Panc1 (cell line): Measurements from ENCODE around the gene MAP2K5. TPM values are rescaled to one million over a fixed set of nuclear protein-coding genes. Genes with fewer than 3 reads are reported as not detected.

ENCODE experiments used
- ATAC-seq: fragments of 200-7000 bp; cut with Tn5 transposase; 2 replicates; pipeline ENCODE4 v1.9.1; 2020; ENCODE audit warnings: mild to moderate bottlenecking, moderate library complexity
- BruUV-seq: library from RNA; stranded (reverse); fragments of 400-500 nt; replicated peaks from 2 replicates; lab custom pipeline; 2021; lab: Mats Ljungman, UMichigan
- CTCF ChIA-PET: fragments of 300-600 bp; sonication (Branson Sonifier 250); formaldehyde crosslinking; loops from one replicate; lab custom pipeline; 2022; ENCODE audit warnings: antibody characterized with exemption; lab: Charles Lee
- POLR2A ChIA-PET: fragments of 300-600 bp; sonication (Branson Sonifier 250); formaldehyde crosslinking; loops from one replicate; lab custom pipeline; 2022; ENCODE audit warnings: antibody characterized with exemption; lab: Charles Lee
- DNase-seq: peaks from one replicate; pipeline ENCODE4 v3.0.0-alpha.2; 2010; ENCODE audit warnings: low read depth, low spot score
- H3K27ac ChIP-seq: 2 replicates; pipeline ENCODE4 v1.5.1; 2011; ENCODE audit warnings: mild to moderate bottlenecking, low read length, inconsistent platforms
- H3K27me3 ChIP-seq: fragments of 200-500 bp; sonication (Bioruptor generic); 2 replicates; pipeline ENCODE4 v1.6.0; 2014; ENCODE audit warnings: low read length, inconsistent platforms; ENCODE audit not compliant: control insufficient read depth, insufficient read depth
- H3K36me3 ChIP-seq: fragments of 200-500 bp; sonication (Bioruptor generic); 2 replicates; pipeline ENCODE4 v1.5.1; 2014; ENCODE audit warnings: inconsistent platforms, mild to moderate bottlenecking, low read length, moderate library complexity; ENCODE audit not compliant: control insufficient read depth, insufficient read depth
- H3K4me1 ChIP-seq: 2 replicates; pipeline ENCODE4 v1.5.1; 2011; ENCODE audit warnings: inconsistent platforms, mild to moderate bottlenecking, low read length, moderate library complexity; ENCODE audit not compliant: control insufficient read depth, insufficient read depth
- H3K4me3 ChIP-seq, 2 experiments: 2 replicates each; pipeline ENCODE4 v1.5.1; 2011 to 2012; ENCODE audit warnings: low read depth in 2 of 2, low read length in 2 of 2, mild to moderate bottlenecking in 2 of 2, inconsistent platforms in 1 of 2, moderate library complexity in 1 of 2
- H3K9me3 ChIP-seq: fragments of 200-500 bp; sonication (Bioruptor generic); 2 replicates; pipeline ENCODE4 v1.5.1; 2014; ENCODE audit warnings: low read depth, mild to moderate bottlenecking, inconsistent platforms, low read length, moderate library complexity; ENCODE audit not compliant: control insufficient read depth, insufficient read depth
- CTCF ChIP-seq: fragments of 450-650 bp; IDR thresholded peaks from 2 replicates; pipeline ENCODE4 v1.5.1; 2017; ENCODE audit warnings: mild to moderate bottlenecking
- POLR2AphosphoS5 ChIP-seq: IDR thresholded peaks from 2 replicates; pipeline ENCODE4 v1.6.1; 2012; ENCODE audit warnings: mild to moderate bottlenecking, low read depth, low read length, moderate library complexity
- REST ChIP-seq, 2 experiments: IDR thresholded peaks; 2 replicates each; pipeline ENCODE4 v1.6.1; 2011 to 2012; ENCODE audit warnings: low read depth in 2 of 2, control low read depth in 1 of 2, low read length in 1 of 2, mild to moderate bottlenecking in 1 of 2, moderate library complexity in 1 of 2; ENCODE audit not compliant: insufficient read depth in 1 of 2
- SIN3A ChIP-seq: IDR thresholded peaks from 2 replicates; pipeline ENCODE4 v1.6.1; 2012; ENCODE audit warnings: low read depth, mild to moderate bottlenecking, low read length, moderate library complexity, borderline replicate concordance; ENCODE audit not compliant: insufficient read depth
- TCF7L2 ChIP-seq: IDR thresholded peaks from 2 replicates; pipeline ENCODE4 v1.6.1; 2011; ENCODE audit warnings: mild to moderate bottlenecking, low read depth, low read length, inconsistent platforms
- in situ Hi-C: cut with HindIII; loops from 2 replicates; pipeline ENCODE4 v1.10.0; 2016; ENCODE audit warnings: low sequenced_read_pairs, low pct_unique_long_range_greater_than_20kb
- intact Hi-C: fragments of 100-400 bp; cut with micrococcal nuclease; formaldehyde crosslinking; loops from one replicate; pipeline ENCODE4 v1.10.0; 2022; ENCODE audit not compliant: unreplicated experiment
- total RNA-seq: library from RNA; stranded (reverse); gene quantifications from one replicate; pipeline ENCODE4 v1.2.1, GENCODE V29; 2021; ENCODE audit not compliant: unreplicated experiment

The MAP2K5 gene
- total RNA-seq, 1 experiment from 2014 or later: 18.3 TPM

DNA sequence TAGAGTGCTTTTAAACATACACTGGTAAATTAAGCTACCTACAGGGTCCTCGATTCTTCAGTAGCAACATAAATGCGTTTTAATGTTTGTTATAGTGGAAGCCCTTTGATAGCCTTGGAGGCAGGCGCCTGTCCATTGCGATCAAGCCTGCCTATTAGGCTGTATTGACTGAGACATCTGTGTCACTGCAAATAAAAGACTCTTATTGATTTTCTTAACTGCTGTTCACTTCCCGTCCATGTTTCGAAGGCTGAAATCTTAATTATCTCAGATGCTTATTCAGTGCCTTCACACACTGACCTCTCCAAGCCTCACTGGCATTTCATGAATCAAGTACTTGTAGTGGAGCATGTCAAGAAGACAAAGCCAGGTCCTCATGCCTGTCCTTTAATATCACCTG, 51.1 kb downstream of the MAP2K5 start:
- ATAC-seq (no peak), DNase-seq (no peak)
- H3K9me3 ChIP-seq: no peaks in the 10 kb centered on the region
- H3K27ac ChIP-seq: no peak overlapping the region
- ChIA-PET POLR2A (no interaction called here), CTCF (no interaction called here)
- BruUV-seq: no TSS peak
- H3K4me1 ChIP-seq: no peaks in the 10 kb centered on the region
- intact Hi-C loops (no loop called here), in situ Hi-C loops (no loop called here)
- H3K27me3 ChIP-seq: no peaks in the 10 kb centered on the region
- no peaks in the 10 kb centered on the region for H3K36me3 ChIP-seq
- no peak for TF ChIP-seq TCF7L2
- no peak for TF ChIP-seq CTCF
- TF ChIP-seq REST (IDR thresholded peaks at IDR 0.05; ENCODE audit: insufficient read depth in 1 of 2, low read depth in 2 of 2, low read length in 1 of 2): no peak
- TF ChIP-seq SIN3A: no peak
- TF ChIP-seq POLR2AphosphoS5: no peak
- no peak overlapping the region for H3K4me3 ChIP-seq

DNA sequence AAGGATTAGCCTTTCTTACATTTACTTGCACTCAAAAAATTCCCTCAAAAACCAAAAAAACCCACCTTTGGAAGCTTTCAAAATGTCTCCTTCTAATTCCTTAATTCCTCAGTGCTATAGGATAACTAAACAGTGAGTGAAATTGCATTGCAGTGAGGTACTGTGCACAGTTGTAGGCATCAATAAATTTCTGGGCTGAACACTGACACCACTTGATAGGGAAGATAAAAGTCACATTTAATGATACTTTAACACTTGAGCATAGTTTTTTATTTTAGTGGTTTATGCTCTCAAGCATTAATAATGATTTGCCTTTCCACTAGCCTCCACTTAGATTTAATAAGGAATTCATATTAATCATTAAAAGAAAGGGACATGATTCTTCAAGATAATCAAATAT, 52.3 kb downstream of the MAP2K5 start:
- no peak for TF ChIP-seq CTCF
- TF ChIP-seq POLR2AphosphoS5: no peak
- no peak for TF ChIP-seq REST (IDR thresholded peaks at IDR 0.05; ENCODE audit: insufficient read depth in 1 of 2, low read depth in 2 of 2, low read length in 1 of 2)
- TF ChIP-seq SIN3A: no peak
- no peak for TF ChIP-seq TCF7L2
- CTCF ChIA-PET: no interaction called here
- BruUV-seq: no TSS peak
- in situ Hi-C loops: no loop called here
- H3K9me3 ChIP-seq: no peaks in the 10 kb centered on the region
- POLR2A ChIA-PET: no interaction called here
- peaks cover 6% of the 10 kb centered on the region; the same call in 1 of the 2 replicates for H3K4me1 ChIP-seq
- H3K36me3 ChIP-seq: no peaks in the 10 kb centered on the region
- no peak overlapping the region for H3K4me3 ChIP-seq
- no peak for DNase-seq
- no peaks in the 10 kb centered on the region for H3K27me3 ChIP-seq
- intact Hi-C loops: no loop called here
- H3K27ac ChIP-seq: no peak overlapping the region
- ATAC-seq: no peak
